Sigmoid colon (tissue), 4 donors: ENCODE measurements around the gene COG5.

ENCODE experiments used
- CTCF ChIP-seq, 4 experiments: fragments of 450-650 bp in 3 of 4; fragments of 200-600 bp in 1 of 4; IDR thresholded peaks; one replicate each; pipeline ENCODE4 v1.5.1; 2016 to 2019; ENCODE audit warnings: antibody characterized with exemption in 4 of 4, mild to moderate bottlenecking in 3 of 4, moderate library complexity in 2 of 4
- EP300 ChIP-seq, 4 donors: sonication (generic); formaldehyde crosslinking; IDR thresholded peaks; one replicate each; pipeline ENCODE4 v1.6.1; 2017; ENCODE audit warnings: antibody characterized with exemption in 4 of 4
- POLR2A ChIP-seq, 2 donors: fragments of 450-650 bp; IDR thresholded peaks; one replicate each; pipeline ENCODE4 v1.6.1; 2016; ENCODE audit warnings: antibody characterized with exemption in 2 of 2, mild to moderate bottlenecking in 2 of 2, moderate library complexity in 2 of 2

GRCh38 chr7:107435749-107436148 is 128.0 kb downstream of the COG5 start:
- no peak for TF ChIP-seq CTCF (IDR thresholded peaks at IDR 0.05)
- no peak for TF ChIP-seq POLR2A (IDR thresholded peaks at IDR 0.05)
- no peak for TF ChIP-seq EP300 (IDR thresholded peaks at IDR 0.05)
